ENCODE data around the gene ME3. TPM values are rescaled to one million over a fixed set of nuclear protein-coding genes. Genes with fewer than 3 reads are reported as not detected.

ME3 gene
- total and polyA plus RNA-seq, 2 donors (not counting 1 experiment from before 2014, with no cell fraction given) = 8.8 to 50.7 TPM

DNA sequence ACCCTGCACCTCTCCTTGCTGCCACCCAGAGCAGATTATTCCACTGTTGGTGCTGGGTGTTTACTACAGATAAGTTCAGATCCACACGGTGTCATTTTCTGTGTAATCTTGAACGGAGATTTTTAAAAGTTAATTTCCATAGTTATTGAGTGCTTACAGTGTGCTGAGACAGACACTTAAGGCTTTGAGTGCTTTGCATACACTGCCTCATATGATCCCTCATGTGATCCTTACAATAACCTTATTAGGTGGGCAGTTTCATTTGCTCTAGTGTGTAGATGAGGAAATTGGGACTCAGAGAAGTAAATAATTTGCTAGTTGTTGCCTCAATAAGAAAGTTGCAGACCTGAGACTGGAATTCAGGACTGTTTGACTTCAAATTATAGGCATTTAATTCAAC is 32.3 kb upstream of the ME3 start:
- no peak overlapping the region for H3K9ac ChIP-seq (ENCODE audit: insufficient read depth, low read length)
- H3K4me2 ChIP-seq (ENCODE audit: extremely low read depth, insufficient read depth, low read length) = no peak overlapping the region
- no peaks in the 10 kb centered on the region for H3K4me1 ChIP-seq (ENCODE audit: control insufficient read depth, extremely low read depth, insufficient read depth, low read length)
- H3K9me3 ChIP-seq (ENCODE audit: control insufficient read depth, insufficient read depth, low read depth, low read length) = no peaks in the 10 kb centered on the region
- no peak overlapping the region for H3K4me3 ChIP-seq (replicated peaks in 1 of 4; ENCODE audit: control extremely low read depth in 1 of 4, insufficient read depth in 1 of 4, low read depth in 3 of 4, low read length in 4 of 4)
- no peaks in the 10 kb centered on the region for H4K20me1 ChIP-seq (ENCODE audit: control insufficient read depth, extremely low read depth, insufficient read depth, low read length)
- H2AFZ ChIP-seq (ENCODE audit: low read length) = no peak overlapping the region
- H3K36me3 ChIP-seq (ENCODE audit: control insufficient read depth, insufficient read depth, low read length) = no peaks in the 10 kb centered on the region
- DNase-seq (ENCODE audit: low read depth in 2 of 2) = no peak
- TF ChIP-seq, protein P1, sequence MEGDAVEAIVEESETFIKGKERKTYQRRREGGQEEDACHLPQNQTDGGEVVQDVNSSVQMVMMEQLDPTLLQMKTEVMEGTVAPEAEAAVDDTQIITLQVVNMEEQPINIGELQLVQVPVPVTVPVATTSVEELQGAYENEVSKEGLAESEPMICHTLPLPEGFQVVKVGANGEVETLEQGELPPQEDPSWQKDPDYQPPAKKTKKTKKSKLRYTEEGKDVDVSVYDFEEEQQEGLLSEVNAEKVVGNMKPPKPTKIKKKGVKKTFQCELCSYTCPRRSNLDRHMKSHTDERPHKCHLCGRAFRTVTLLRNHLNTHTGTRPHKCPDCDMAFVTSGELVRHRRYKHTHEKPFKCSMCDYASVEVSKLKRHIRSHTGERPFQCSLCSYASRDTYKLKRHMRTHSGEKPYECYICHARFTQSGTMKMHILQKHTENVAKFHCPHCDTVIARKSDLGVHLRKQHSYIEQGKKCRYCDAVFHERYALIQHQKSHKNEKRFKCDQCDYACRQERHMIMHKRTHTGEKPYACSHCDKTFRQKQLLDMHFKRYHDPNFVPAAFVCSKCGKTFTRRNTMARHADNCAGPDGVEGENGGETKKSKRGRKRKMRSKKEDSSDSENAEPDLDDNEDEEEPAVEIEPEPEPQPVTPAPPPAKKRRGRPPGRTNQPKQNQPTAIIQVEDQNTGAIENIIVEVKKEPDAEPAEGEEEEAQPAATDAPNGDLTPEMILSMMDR (conservative IDR thresholded peaks at IDR 0.05 in 1 of 2, IDR thresholded peaks at IDR 0.05 in 1 of 2; ENCODE audit: low read depth in 1 of 2, low read length in 2 of 2) = no peak
- no peak for TF ChIP-seq EZH2 (IDR thresholded peaks at IDR 0.05; ENCODE audit: low read length, missing control alignments)
- H3K27ac ChIP-seq (ENCODE audit: insufficient read depth, low read length) = no peak overlapping the region
- no peaks in the 10 kb centered on the region for H3K79me2 ChIP-seq (ENCODE audit: control insufficient read depth, insufficient read depth, low read length)
- H3K27me3 ChIP-seq (ENCODE audit: control insufficient read depth, insufficient read depth, low read length) = no peaks in the 10 kb centered on the region

DNA sequence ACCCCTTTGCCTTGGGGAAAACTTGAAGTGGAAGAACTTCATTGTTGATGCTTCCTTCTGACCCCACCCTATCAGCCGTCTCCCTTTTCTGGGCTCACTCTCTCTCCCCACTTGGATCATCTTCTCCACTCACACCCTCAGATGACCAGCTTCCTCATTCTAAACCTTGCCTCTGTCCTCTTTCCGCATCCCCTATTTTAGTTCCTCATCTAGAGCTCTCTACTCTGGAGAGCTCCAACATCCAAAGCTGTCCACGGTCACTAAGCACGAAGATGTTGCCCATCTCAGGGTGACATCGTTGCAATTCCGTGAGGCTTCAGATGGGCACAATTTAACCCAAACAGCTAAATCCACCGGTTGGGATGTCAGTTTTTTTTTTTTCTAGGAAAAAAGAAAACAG is 31.6 kb upstream of the ME3 start:
- no peaks in the 10 kb centered on the region for H3K4me1 ChIP-seq (ENCODE audit: control insufficient read depth, extremely low read depth, insufficient read depth, low read length)

DNA sequence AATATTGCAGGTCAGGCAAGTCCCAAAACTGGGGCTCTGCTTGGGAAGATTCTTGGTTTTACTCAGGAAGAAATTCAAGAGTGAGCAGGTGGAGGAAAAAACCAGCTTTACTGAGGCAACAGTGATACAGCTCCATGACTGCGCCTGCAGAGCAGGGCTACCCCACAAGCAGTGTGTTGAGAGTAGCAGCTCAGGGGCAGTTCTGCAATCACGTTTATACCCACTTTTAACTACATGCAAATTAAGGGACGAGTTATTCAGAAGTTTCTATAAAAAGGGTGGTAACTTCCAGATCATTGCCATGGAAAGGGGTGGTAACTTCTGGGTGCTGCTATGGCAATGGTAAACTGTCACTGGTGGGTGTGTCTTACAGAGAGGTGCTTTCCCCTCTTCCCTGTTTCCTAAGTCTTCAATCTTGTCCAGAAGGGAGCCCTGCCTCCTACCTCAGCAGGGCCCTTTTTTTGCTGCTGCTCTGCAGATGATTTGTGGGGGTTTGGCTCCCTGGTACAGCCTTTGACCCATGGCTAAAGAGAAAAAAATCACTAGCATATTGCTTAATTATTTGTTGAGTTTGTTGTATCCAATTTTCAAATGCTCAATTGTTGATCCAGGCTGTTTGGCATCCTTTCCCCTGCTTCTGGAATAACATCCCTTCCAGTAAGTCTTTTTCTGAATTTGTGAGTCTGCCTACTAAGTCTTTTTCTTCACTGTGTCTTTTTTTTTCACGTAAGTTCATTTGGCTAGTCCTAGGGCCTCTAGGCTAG is 30.0 kb upstream of the ME3 start:
- H4K20me1 ChIP-seq (ENCODE audit: control insufficient read depth, extremely low read depth, insufficient read depth, low read length) = no peaks in the 10 kb centered on the region
- TF ChIP-seq EZH2 (IDR thresholded peaks at IDR 0.05; ENCODE audit: low read length, missing control alignments) = no peak
- TF ChIP-seq, protein P1 (conservative IDR thresholded peaks at IDR 0.05 in 1 of 2, IDR thresholded peaks at IDR 0.05 in 1 of 2; ENCODE audit: low read depth in 1 of 2, low read length in 2 of 2) = no peak
- H3K9ac ChIP-seq (ENCODE audit: insufficient read depth, low read length) = no peak overlapping the region
- no peaks in the 10 kb centered on the region for H3K9me3 ChIP-seq (ENCODE audit: control insufficient read depth, insufficient read depth, low read depth, low read length)
- H3K4me1 ChIP-seq (ENCODE audit: control insufficient read depth, extremely low read depth, insufficient read depth, low read length) = no peaks in the 10 kb centered on the region
- H3K4me2 ChIP-seq (ENCODE audit: extremely low read depth, insufficient read depth, low read length) = no peak overlapping the region
- H3K36me3 ChIP-seq (ENCODE audit: control insufficient read depth, insufficient read depth, low read length) = no peaks in the 10 kb centered on the region
- H3K27ac ChIP-seq (ENCODE audit: insufficient read depth, low read length) = no peak overlapping the region
- no peaks in the 10 kb centered on the region for H3K27me3 ChIP-seq (ENCODE audit: control insufficient read depth, insufficient read depth, low read length)
- DNase-seq (ENCODE audit: low read depth in 2 of 2) = no peak
- no peak overlapping the region for H3K4me3 ChIP-seq (replicated peaks in 1 of 4; ENCODE audit: control extremely low read depth in 1 of 4, insufficient read depth in 1 of 4, low read depth in 3 of 4, low read length in 4 of 4)
- H2AFZ ChIP-seq (ENCODE audit: low read length) = no peak overlapping the region
- H3K79me2 ChIP-seq (ENCODE audit: control insufficient read depth, insufficient read depth, low read length) = no peaks in the 10 kb centered on the region

More for the DNA sequence above, 31.6 kb upstream of the ME3 start:
- Histone ChIP-seq H2AFZ (ENCODE audit: low read length) (no peak overlapping the region), H3K9me3 (ENCODE audit: control insufficient read depth, insufficient read depth, low read depth, low read length) (no peaks in the 10 kb centered on the region), H4K20me1 (ENCODE audit: control insufficient read depth, extremely low read depth, insufficient read depth, low read length) (no peaks in the 10 kb centered on the region), H3K4me3 (replicated peaks in 1 of 4; ENCODE audit: control extremely low read depth in 1 of 4, insufficient read depth in 1 of 4, low read depth in 3 of 4, low read length in 4 of 4) (no peak overlapping the region), H3K9ac (ENCODE audit: insufficient read depth, low read length) (no peak overlapping the region), H3K27ac (ENCODE audit: insufficient read depth, low read length) (no peak overlapping the region), H3K79me2 (ENCODE audit: control insufficient read depth, insufficient read depth, low read length) (no peaks in the 10 kb centered on the region), H3K36me3 (ENCODE audit: control insufficient read depth, insufficient read depth, low read length) (no peaks in the 10 kb centered on the region), H3K27me3 (ENCODE audit: control insufficient read depth, insufficient read depth, low read length) (no peaks in the 10 kb centered on the region), H3K4me2 (ENCODE audit: extremely low read depth, insufficient read depth, low read length) (no peak overlapping the region)
- TF ChIP-seq, protein P1 (conservative IDR thresholded peaks at IDR 0.05 in 1 of 2, IDR thresholded peaks at IDR 0.05 in 1 of 2; ENCODE audit: low read depth in 1 of 2, low read length in 2 of 2) = no peak
- TF ChIP-seq EZH2 (IDR thresholded peaks at IDR 0.05; ENCODE audit: low read length, missing control alignments) = no peak
- DNase-seq (ENCODE audit: low read depth in 2 of 2) = no peak

Measured in fibroblast of lung (primary cell).